IMR-90 (cell line): ENCODE measurements around the gene RFK. TPM values are rescaled to one million over a fixed set of nuclear protein-coding genes. Genes with fewer than 3 reads are reported as not detected.

Experiments
- ATAC-seq: fragments of 200-7000 bp; cut with Tn5 transposase; 2 replicates; pipeline ENCODE4 v1.9.1; 2020; ENCODE audit warnings: low read depth, mild to moderate bottlenecking, moderate library complexity
- BruUV-seq: library from RNA; stranded (reverse); fragments of 400-500 nt; replicated peaks from 2 replicates; lab custom pipeline; 2021; lab: Mats Ljungman, UMichigan
- CTCF ChIA-PET: fragments of 300-600 bp; formaldehyde crosslinking; extraction: SDS; loops from one replicate; lab custom pipeline; 2021; ENCODE audit warnings: antibody characterized with exemption; lab: Yijun Ruan, JAX
- POLR2A ChIA-PET: fragments of 300-600 bp; sonication (Branson Sonifier 250); formaldehyde crosslinking; loops from one replicate; lab custom pipeline; 2022; ENCODE audit warnings: antibody characterized with exemption; ENCODE audit not compliant: unreplicated experiment; lab: Charles Lee
- DNase-seq: peaks from one replicate; pipeline ENCODE4 v3.0.0; 2013
- H2AFZ ChIP-seq: replicated peaks from 2 replicates; pipeline ENCODE3; 2013; ENCODE audit warnings: low read length, mild to moderate bottlenecking; ENCODE audit not compliant: poor library complexity
- H2AK5ac ChIP-seq: 2 replicates; pipeline ENCODE4 v1.6.1; 2013; ENCODE audit warnings: low read depth, low read length, inconsistent platforms
- H2AK9ac ChIP-seq: replicated peaks from 2 replicates; pipeline ENCODE3; 2013; ENCODE audit warnings: mild to moderate bottlenecking, low read depth, low read length, moderate library complexity; ENCODE audit not compliant: poor library complexity
- H2BK120ac ChIP-seq: 2 replicates; pipeline ENCODE4 v1.6.1; 2013; ENCODE audit warnings: low read depth, low read length, inconsistent platforms
- H2BK15ac ChIP-seq: 3 replicates; pipeline ENCODE4 v1.6.1; 2013; ENCODE audit warnings: low read depth, low read length, inconsistent platforms
- H2BK20ac ChIP-seq: 2 replicates; pipeline ENCODE4 v1.6.1; 2013; ENCODE audit warnings: low read depth, mild to moderate bottlenecking, inconsistent platforms, low read length, moderate library complexity
- H2BK5ac ChIP-seq: 2 replicates; pipeline ENCODE4 v1.6.1; 2013; ENCODE audit warnings: mild to moderate bottlenecking, low read depth, low read length, inconsistent platforms; ENCODE audit not compliant: poor library complexity, severe bottlenecking
- H3K14ac ChIP-seq: replicated peaks from 2 replicates; pipeline ENCODE4 v1.6.1; 2013; ENCODE audit warnings: low read depth, low read length, inconsistent platforms
- H3K18ac ChIP-seq: 2 replicates; pipeline ENCODE4 v1.6.1; 2013; ENCODE audit warnings: low read depth, low read length, control low read depth
- H3K23ac ChIP-seq: 2 replicates; pipeline ENCODE4 v1.6.1; 2013; ENCODE audit warnings: low read depth, low read length, inconsistent platforms
- H3K27ac ChIP-seq: 2 replicates; pipeline ENCODE4 v1.5.1; 2013; ENCODE audit warnings: mild to moderate bottlenecking, control low read depth, low read length; ENCODE audit not compliant: insufficient read depth
- H3K27me3 ChIP-seq: 2 replicates; pipeline ENCODE4 v1.6.1; 2013; ENCODE audit warnings: low read length; ENCODE audit not compliant: control insufficient read depth, insufficient read depth
- H3K36me3 ChIP-seq: 2 replicates; pipeline ENCODE4 v1.6.1; 2013; ENCODE audit warnings: low read length, mixed read lengths; ENCODE audit not compliant: control insufficient read depth, insufficient read depth
- H3K4ac ChIP-seq: 2 replicates; pipeline ENCODE4 v1.6.1; 2013; ENCODE audit warnings: low read depth, low read length, inconsistent platforms
- H3K4me1 ChIP-seq: 2 replicates; pipeline ENCODE4 v1.6.1; 2013; ENCODE audit warnings: low read length, mixed read lengths; ENCODE audit not compliant: control insufficient read depth, insufficient read depth
- H3K4me2 ChIP-seq: 2 replicates; pipeline ENCODE4 v1.6.1; 2013; ENCODE audit warnings: low read depth, mild to moderate bottlenecking, control low read depth, low read length, moderate library complexity
- H3K4me3 ChIP-seq: 2 replicates; pipeline ENCODE4 v1.5.1; 2013; ENCODE audit warnings: low read depth, mild to moderate bottlenecking, control low read depth, low read length, moderate library complexity; ENCODE audit not compliant: insufficient read depth
- H3K56ac ChIP-seq: 2 replicates; pipeline ENCODE4 v1.6.1; 2013; ENCODE audit warnings: low read length, inconsistent platforms; ENCODE audit not compliant: insufficient read depth; ENCODE audit errors: extremely low read depth
- H3K79me1 ChIP-seq, 2 experiments: 2 replicates each; pipeline ENCODE4 v1.6.1; 2013; ENCODE audit warnings: low read length in 2 of 2, inconsistent platforms in 1 of 2, low read depth in 1 of 2
- H3K9ac ChIP-seq: 2 replicates; pipeline ENCODE4 v1.6.1; 2013; ENCODE audit warnings: low read depth, low read length, control low read depth
- H3K9me1 ChIP-seq: 2 replicates; pipeline ENCODE4 v1.6.1; 2013; ENCODE audit warnings: low read length, inconsistent platforms; ENCODE audit not compliant: insufficient read depth
- H3K9me3 ChIP-seq: 2 replicates; pipeline ENCODE4 v1.6.1; 2013; ENCODE audit warnings: low read length; ENCODE audit not compliant: control insufficient read depth, insufficient read depth
- H4K20me1 ChIP-seq: 2 replicates; pipeline ENCODE4 v1.6.1; 2013; ENCODE audit warnings: low read length, inconsistent platforms; ENCODE audit not compliant: insufficient read depth
- H4K5ac ChIP-seq: 2 replicates; pipeline ENCODE4 v1.6.1; 2013; ENCODE audit warnings: mild to moderate bottlenecking, low read depth, low read length, control low read depth
- H4K8ac ChIP-seq, 2 experiments: 2 replicates each; pipeline ENCODE4 v1.6.1; 2013; ENCODE audit warnings: low read depth in 2 of 2, low read length in 2 of 2, control low read depth in 1 of 2, inconsistent platforms in 1 of 2
- H4K91ac ChIP-seq: 2 replicates; pipeline ENCODE4 v1.6.1; 2013; ENCODE audit warnings: low read depth, low read length, inconsistent platforms; ENCODE audit not compliant: insufficient read depth
- BHLHE40 ChIP-seq: fragments of 150-350 bp; IDR thresholded peaks from 2 replicates; pipeline ENCODE4 v1.6.1; 2016; ENCODE audit warnings: mild to moderate bottlenecking, low read depth, low read length
- CEBPB ChIP-seq: IDR thresholded peaks from 2 replicates; pipeline ENCODE4 v1.6.1; 2012; ENCODE audit warnings: low read depth, low read length, improper control_type of control experiment
- CHD1 ChIP-seq: IDR thresholded peaks from 2 replicates; pipeline ENCODE4 v1.6.1; 2012; ENCODE audit warnings: low read depth, low read length, improper control_type of control experiment
- FOS ChIP-seq: fragments of 150-350 bp; IDR thresholded peaks from 2 replicates; pipeline ENCODE4 v1.6.1; 2016; ENCODE audit warnings: low read depth, low read length
- MAFK ChIP-seq: IDR thresholded peaks from 2 replicates; pipeline ENCODE4 v1.6.1; 2012; ENCODE audit warnings: low read depth, low read length, improper control_type of control experiment
- MAZ ChIP-seq: IDR thresholded peaks from 2 replicates; pipeline ENCODE4 v1.6.1; 2012; ENCODE audit warnings: low read depth, mild to moderate bottlenecking, low read length, improper control_type of control experiment, moderate library complexity, borderline replicate concordance
- MXI1 ChIP-seq: IDR thresholded peaks from 2 replicates; pipeline ENCODE4 v1.6.1; 2012; ENCODE audit warnings: low read depth, mild to moderate bottlenecking, low read length, moderate library complexity, borderline replicate concordance
- NFE2L2 ChIP-seq: fragments of 150-350 bp; IDR thresholded peaks from 2 replicates; pipeline ENCODE4 v1.6.1; 2016; ENCODE audit warnings: low read depth, mild to moderate bottlenecking, low read length
- POLR2A ChIP-seq: IDR thresholded peaks from 2 replicates; pipeline ENCODE4 v1.6.1; 2012; ENCODE audit warnings: mild to moderate bottlenecking, low read depth, low read length
- RAD21 ChIP-seq: IDR thresholded peaks from 2 replicates; pipeline ENCODE4 v1.6.1; 2012; ENCODE audit warnings: low read length, improper control_type of control experiment
- RCOR1 ChIP-seq: IDR thresholded peaks from 2 replicates; pipeline ENCODE4 v1.6.1; 2012; ENCODE audit warnings: mild to moderate bottlenecking, low read length, improper control_type of control experiment; ENCODE audit not compliant: insufficient replicate concordance
- RFX5 ChIP-seq: IDR thresholded peaks from 2 replicates; pipeline ENCODE4 v1.8.0; 2012; ENCODE audit warnings: low read depth, mild to moderate bottlenecking, low read length, moderate library complexity
- SMC3 ChIP-seq: fragments of 150-350 bp; IDR thresholded peaks from 2 replicates; pipeline ENCODE4 v1.6.1; 2016; ENCODE audit warnings: low read depth, mild to moderate bottlenecking, antibody characterized with exemption, low read length, moderate library complexity
- WGBS, 2 experiments: methylation state at CpG; one replicate each; pipeline versions ENCODE4 v1.1.5 to v1.1.7; 2013; ENCODE audit warnings: missing lambda C conversion rate in 2 of 2; ENCODE audit not compliant: insufficient read length in 1 of 2; ENCODE audit errors: extremely low coverage in 2 of 2; 5-methylcytosine and 5-hydroxymethylcytosine counted together
- dilution Hi-C: fragments of 300-500 bp; cut with HindIII; formaldehyde crosslinking; loops from one replicate; pipeline ENCODE4 v1.14.3; 2018; ENCODE audit warnings: low sequenced_read_pairs; ENCODE audit not compliant: unreplicated experiment
- in situ Hi-C: fragments of 300-500 bp; cut with MboI; formaldehyde crosslinking; loops from 3 replicates; pipeline ENCODE4 v1.14.3; 2019; ENCODE audit warnings: low sequenced_read_pairs, inconsistent platforms, mixed read lengths
- intact Hi-C: fragments of 100-400 bp; cut with micrococcal nuclease; formaldehyde crosslinking; loops from 2 replicates; pipeline ENCODE4 v1.10.0; 2022
- polyA plus RNA-seq, 3 experiments: library from polyadenylated mRNA; depleted of rRNA; stranded (reverse); fragments of >200 nt; gene quantifications; 2 replicates each; pipeline ENCODE4 v1.2.3, GENCODE V29; 2012; ENCODE audit warnings: low replicate concordance in 1 of 3
- total RNA-seq: library from RNA; depleted of rRNA; stranded (reverse); fragments of >200 nt; gene quantifications from 2 replicates; pipeline ENCODE4 v1.2.3, GENCODE V29; 2012
- TF ChIP-seq, protein P1 (sequence below): fragments of 150-350 bp; IDR thresholded peaks from 2 replicates; pipeline ENCODE4 v1.6.1; 2016; ENCODE audit warnings: low read depth, mild to moderate bottlenecking, low read length, moderate library complexity, borderline replicate concordance
- TF ChIP-seq, protein P2 (sequence below): fragments of 150-350 bp; IDR thresholded peaks from 2 replicates; pipeline ENCODE4 v1.6.1; 2017; ENCODE audit warnings: mild to moderate bottlenecking, antibody characterized with exemption, low read length, low read depth
- TF ChIP-seq, protein P3 (sequence below): conservative IDR thresholded peaks from 2 replicates; pipeline ENCODE4 v1.5.1; 2012; ENCODE audit warnings: mild to moderate bottlenecking, low read depth, low read length, improper control_type of control experiment

RFK gene
- total and polyA plus RNA-seq, 2 of the 4 experiments (the other 2 are of a cell fraction) = 10.3 to 13.8 TPM

DNA sequence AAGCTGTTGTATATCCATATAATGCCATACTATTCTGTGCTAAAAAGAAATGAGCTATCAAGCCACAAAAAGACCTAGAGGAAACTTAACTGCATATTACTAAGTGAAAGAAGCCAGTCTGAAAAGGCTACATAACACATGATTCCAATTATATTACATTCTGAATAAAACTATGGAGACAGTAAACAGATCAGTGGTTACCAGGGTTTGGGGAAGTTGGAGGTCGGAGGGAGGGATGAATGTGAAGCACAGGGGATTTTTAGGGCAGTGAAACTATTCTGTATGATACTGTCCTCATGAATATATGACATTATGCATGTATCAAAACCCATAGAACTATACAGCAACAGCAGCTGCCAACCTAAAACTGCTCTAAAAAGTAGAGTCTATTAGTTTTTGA is 5.6 kb upstream of the RFK start:
- no peak overlapping the region for H3K9ac ChIP-seq
- no peak overlapping the region for H4K8ac ChIP-seq
- H3K14ac ChIP-seq = no peak overlapping the region
- no peak overlapping the region for H2BK120ac ChIP-seq
- no peak overlapping the region for H2AK9ac ChIP-seq
- H3K9me3 ChIP-seq = no peaks in the 10 kb centered on the region
- no peak overlapping the region for H3K4me3 ChIP-seq
- CTCF ChIA-PET = interaction anchor here (0.6 to 1.1 kb wide), 2 partner anchors 20 to 47 kb away, joined by 3 read pairs; no protein-coding TSS in a partner anchor
- H3K23ac ChIP-seq = no peak overlapping the region
- H2AFZ ChIP-seq = no peak overlapping the region
- POLR2A ChIA-PET = no interaction called here
- no TSS peak for BruUV-seq
- no peak overlapping the region for H2BK15ac ChIP-seq
- H3K18ac ChIP-seq = no peak overlapping the region
- H3K4ac ChIP-seq = no peak overlapping the region
- H4K5ac ChIP-seq = no peak overlapping the region
- intact Hi-C loops (loop anchor here (5.0 kb wide), 1 partner anchor 52 kb away; no protein-coding TSS in a partner anchor), dilution Hi-C loops (no loop called here), in situ Hi-C loops (no loop called here)
- H2AK5ac ChIP-seq = no peak overlapping the region
- H3K56ac ChIP-seq = no peak overlapping the region
- TF ChIP-seq RFX5 (no peak), CEBPB (no peak), SMC3 (no peak), POLR2A (no peak), MAFK (no peak), BHLHE40 (no peak), MAZ (no peak), RCOR1 (no peak), FOS (no peak), CHD1 (no peak), RAD21 (no peak), MXI1 (no peak), NFE2L2 (no peak)
- TF ChIP-seq, protein P1, sequence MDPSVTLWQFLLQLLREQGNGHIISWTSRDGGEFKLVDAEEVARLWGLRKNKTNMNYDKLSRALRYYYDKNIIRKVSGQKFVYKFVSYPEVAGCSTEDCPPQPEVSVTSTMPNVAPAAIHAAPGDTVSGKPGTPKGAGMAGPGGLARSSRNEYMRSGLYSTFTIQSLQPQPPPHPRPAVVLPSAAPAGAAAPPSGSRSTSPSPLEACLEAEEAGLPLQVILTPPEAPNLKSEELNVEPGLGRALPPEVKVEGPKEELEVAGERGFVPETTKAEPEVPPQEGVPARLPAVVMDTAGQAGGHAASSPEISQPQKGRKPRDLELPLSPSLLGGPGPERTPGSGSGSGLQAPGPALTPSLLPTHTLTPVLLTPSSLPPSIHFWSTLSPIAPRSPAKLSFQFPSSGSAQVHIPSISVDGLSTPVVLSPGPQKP = no peak
- TF ChIP-seq, protein P2, sequence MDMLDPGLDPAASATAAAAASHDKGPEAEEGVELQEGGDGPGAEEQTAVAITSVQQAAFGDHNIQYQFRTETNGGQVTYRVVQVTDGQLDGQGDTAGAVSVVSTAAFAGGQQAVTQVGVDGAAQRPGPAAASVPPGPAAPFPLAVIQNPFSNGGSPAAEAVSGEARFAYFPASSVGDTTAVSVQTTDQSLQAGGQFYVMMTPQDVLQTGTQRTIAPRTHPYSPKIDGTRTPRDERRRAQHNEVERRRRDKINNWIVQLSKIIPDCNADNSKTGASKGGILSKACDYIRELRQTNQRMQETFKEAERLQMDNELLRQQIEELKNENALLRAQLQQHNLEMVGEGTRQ = no peak
- TF ChIP-seq, protein P3, sequence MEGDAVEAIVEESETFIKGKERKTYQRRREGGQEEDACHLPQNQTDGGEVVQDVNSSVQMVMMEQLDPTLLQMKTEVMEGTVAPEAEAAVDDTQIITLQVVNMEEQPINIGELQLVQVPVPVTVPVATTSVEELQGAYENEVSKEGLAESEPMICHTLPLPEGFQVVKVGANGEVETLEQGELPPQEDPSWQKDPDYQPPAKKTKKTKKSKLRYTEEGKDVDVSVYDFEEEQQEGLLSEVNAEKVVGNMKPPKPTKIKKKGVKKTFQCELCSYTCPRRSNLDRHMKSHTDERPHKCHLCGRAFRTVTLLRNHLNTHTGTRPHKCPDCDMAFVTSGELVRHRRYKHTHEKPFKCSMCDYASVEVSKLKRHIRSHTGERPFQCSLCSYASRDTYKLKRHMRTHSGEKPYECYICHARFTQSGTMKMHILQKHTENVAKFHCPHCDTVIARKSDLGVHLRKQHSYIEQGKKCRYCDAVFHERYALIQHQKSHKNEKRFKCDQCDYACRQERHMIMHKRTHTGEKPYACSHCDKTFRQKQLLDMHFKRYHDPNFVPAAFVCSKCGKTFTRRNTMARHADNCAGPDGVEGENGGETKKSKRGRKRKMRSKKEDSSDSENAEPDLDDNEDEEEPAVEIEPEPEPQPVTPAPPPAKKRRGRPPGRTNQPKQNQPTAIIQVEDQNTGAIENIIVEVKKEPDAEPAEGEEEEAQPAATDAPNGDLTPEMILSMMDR = no peak
- H3K27ac ChIP-seq = no peak overlapping the region
- no CpG with 5 or more reads among the region's 1 CpG for WGBS, 2 experiments
- H2BK5ac ChIP-seq = no peak overlapping the region
- DNase-seq (no peak), ATAC-seq (no peak)
- peaks cover 3% of the 10 kb centered on the region; the same call in 1 of the 2 replicates for H3K9me1 ChIP-seq
- no peaks in the 10 kb centered on the region for H4K20me1 ChIP-seq
- no peak overlapping the region for H2BK20ac ChIP-seq
- H3K4me1 ChIP-seq = peaks cover 9% of the 10 kb centered on the region
- no peaks in the 10 kb centered on the region for H3K27me3 ChIP-seq
- H3K4me2 ChIP-seq = no peak overlapping the region
- H3K36me3 ChIP-seq = no peaks in the 10 kb centered on the region
- no peaks in the 10 kb centered on the region for H3K79me1 ChIP-seq
- H4K91ac ChIP-seq = no peak overlapping the region
